Activated CD8-positive, alpha-beta T cell treated with anti-CD3 and anti-CD28 coated beads for 36 hours (primary cell): ENCODE results near the gene PCDH8. TPM values are rescaled to one million over a fixed set of nuclear protein-coding genes. Genes with fewer than 3 reads are reported as not detected.

Experiments
- microRNA-seq: library from miRNA; unstranded; fragments of <30 nt; microRNA quantifications from one replicate; pipeline ENCODE4 v1.2.0, GENCODE V29; 2022; ENCODE audit warnings: borderline microRNAs expressed, borderline replicate concordance
- total RNA-seq, 2 experiments: library from RNA; stranded (reverse); gene quantifications; one replicate each; pipeline ENCODE4 v1.2.3, GENCODE V29; 2021

Gene PCDH8
- total RNA-seq, 2 experiments from 2014 or later = not detected

Small RNA genes within 50 kb of the gene (microRNA-seq; reads per million reads assigned to microRNA genes)
- not detected for gene MIR759

Other genes starting within 250 kb of the PCDH8 start
- 1 to 10 TPM; 7.8 to 9.2 TPM for gene HNRNPA1L2, start 206.2 kb downstream of the PCDH8 start, total RNA-seq
- 10 to 100 TPM; 52.0 to 52.5 TPM for gene SUGT1, start 195.8 kb downstream of the PCDH8 start, total RNA-seq
- not detected for gene CNMD, start 108.8 kb downstream of the PCDH8 start, total RNA-seq
- gene OLFM4, start 180.2 kb upstream of the PCDH8 start, total RNA-seq = not detected